Measurements from ENCODE around the gene NEK8.

DNA sequence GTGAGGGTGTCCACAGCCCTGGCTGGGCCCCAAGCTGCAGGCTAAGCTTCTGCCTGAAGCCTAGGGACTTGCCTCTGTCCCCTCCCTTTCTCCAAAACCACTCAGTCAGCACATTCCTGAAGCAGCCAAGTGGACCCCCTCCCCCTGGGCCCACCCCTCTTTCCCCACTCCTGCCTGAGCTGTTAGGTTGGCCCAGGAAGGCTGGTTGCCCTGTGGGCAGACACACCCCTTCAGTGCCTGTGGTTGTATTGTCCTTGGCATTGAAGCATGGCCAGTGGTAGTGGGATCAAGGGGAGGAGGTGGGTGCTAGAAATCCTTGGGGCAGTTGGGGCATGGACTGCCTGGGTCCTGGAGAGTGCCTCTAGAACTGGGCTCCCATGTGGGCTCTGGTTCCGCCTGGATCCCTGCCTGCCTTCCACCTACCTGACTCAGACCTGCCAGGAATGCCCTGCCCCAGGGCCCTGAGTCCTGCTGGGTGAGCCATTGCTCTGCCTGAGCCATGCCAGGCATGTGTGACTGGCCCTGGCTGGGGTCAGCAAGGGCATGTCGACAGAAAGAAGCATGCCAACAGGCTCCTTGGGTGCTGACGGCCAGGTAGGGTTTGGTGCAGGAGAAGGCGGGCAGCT lies 17.3 kb downstream of the NEK8 start:
- TF ChIP-seq POLR2A (IDR thresholded peaks at IDR 0.05) (peak; percentile 38), POLR2AphosphoS5 (IDR thresholded peaks at IDR 0.05) (no peak)
- TF ChIP-seq, protein P1, sequence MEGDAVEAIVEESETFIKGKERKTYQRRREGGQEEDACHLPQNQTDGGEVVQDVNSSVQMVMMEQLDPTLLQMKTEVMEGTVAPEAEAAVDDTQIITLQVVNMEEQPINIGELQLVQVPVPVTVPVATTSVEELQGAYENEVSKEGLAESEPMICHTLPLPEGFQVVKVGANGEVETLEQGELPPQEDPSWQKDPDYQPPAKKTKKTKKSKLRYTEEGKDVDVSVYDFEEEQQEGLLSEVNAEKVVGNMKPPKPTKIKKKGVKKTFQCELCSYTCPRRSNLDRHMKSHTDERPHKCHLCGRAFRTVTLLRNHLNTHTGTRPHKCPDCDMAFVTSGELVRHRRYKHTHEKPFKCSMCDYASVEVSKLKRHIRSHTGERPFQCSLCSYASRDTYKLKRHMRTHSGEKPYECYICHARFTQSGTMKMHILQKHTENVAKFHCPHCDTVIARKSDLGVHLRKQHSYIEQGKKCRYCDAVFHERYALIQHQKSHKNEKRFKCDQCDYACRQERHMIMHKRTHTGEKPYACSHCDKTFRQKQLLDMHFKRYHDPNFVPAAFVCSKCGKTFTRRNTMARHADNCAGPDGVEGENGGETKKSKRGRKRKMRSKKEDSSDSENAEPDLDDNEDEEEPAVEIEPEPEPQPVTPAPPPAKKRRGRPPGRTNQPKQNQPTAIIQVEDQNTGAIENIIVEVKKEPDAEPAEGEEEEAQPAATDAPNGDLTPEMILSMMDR (IDR thresholded peaks at IDR 0.05) = no peak

Measured in prostate gland (tissue), 2 donors.